ENCODE results near the gene MSANTD2. TPM values are rescaled to one million over a fixed set of nuclear protein-coding genes. Genes with fewer than 3 reads are reported as not detected.

Gene MSANTD2
- total and polyA plus RNA-seq, 2 of the 4 experiments (the other 2 are of a cell fraction): 5.0 to 6.0 TPM

DNA sequence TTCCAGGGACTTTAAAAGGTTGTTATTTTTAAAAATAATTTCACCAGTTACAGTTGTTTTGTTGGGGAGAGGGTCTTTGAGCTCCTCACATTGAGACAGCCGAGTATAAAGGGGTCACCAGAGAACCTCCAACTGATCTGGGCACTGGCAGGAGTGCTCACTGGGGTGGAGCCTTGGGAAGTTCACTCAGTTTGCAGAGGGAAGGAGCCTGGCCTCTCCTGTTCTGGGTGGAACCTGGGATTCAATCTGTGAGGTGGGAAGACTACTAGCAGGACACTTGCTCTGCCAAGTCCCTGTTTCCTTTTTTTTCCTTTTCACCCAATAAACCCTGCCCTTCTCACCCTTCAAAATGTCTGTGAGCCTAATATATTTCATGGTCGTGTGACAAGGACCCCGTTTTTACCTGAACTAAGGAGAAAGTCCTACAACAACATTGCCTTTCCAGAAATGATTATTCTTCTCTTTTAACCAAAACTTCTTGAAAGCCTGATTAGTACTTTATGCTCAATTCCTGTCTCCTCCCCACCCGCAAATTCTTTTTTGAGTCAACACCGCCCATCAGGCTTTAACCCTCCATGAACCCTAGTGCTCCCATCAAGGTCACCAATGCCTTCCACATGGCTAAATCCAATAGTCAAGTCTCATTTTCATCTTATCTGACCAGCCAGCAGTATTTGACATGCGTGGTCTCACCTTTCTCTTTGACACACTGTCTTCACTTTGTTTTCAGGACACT lies 22.0 kb upstream of the MSANTD2 start:
- Histone ChIP-seq H3K56ac (ENCODE audit: extremely low read depth, insufficient read depth, low read length) (no peak overlapping the region), H2BK15ac (ENCODE audit: low read depth, low read length) (no peak overlapping the region), H3K27ac (ENCODE audit: insufficient read depth, low read length) (no peak overlapping the region), H3K4me2 (ENCODE audit: low read depth, low read length) (no peak overlapping the region), H2AK5ac (ENCODE audit: low read depth, low read length) (no peak overlapping the region), H3K36me3 (ENCODE audit: control insufficient read depth, insufficient read depth, low read length) (no peaks in the 10 kb centered on the region), H3K18ac (ENCODE audit: low read depth, low read length) (no peak overlapping the region), H3K9me3 (ENCODE audit: control insufficient read depth, insufficient read depth, low read length) (peaks cover 2% of the 10 kb centered on the region; the same call in 1 of the 2 replicates), H4K8ac (ENCODE audit: low read depth in 2 of 2, low read length in 2 of 2) (no peak overlapping the region), H3K27me3 (ENCODE audit: control insufficient read depth, insufficient read depth, low read length) (peaks cover 54% of the 10 kb centered on the region), H2BK120ac (ENCODE audit: low read depth, low read length) (no peak overlapping the region), H3K79me1 (ENCODE audit: low read depth in 1 of 2, low read length in 2 of 2) (no peaks in the 10 kb centered on the region), H3K9me1 (ENCODE audit: insufficient read depth, low read length) (no peaks in the 10 kb centered on the region), H2BK5ac (ENCODE audit: low read depth, low read length, poor library complexity, severe bottlenecking) (no peak overlapping the region), H2AK9ac (replicated peaks; ENCODE audit: low read depth, low read length, poor library complexity) (no peak overlapping the region), H3K23ac (ENCODE audit: low read depth, low read length) (no peak overlapping the region; the same call in 1 of the 2 replicates), H3K4ac (ENCODE audit: low read depth, low read length) (no peak overlapping the region), H3K4me1 (ENCODE audit: control insufficient read depth, insufficient read depth, low read length) (no peaks in the 10 kb centered on the region), H3K4me3 (ENCODE audit: insufficient read depth, low read depth, low read length) (no peak overlapping the region), H2AFZ (replicated peaks; ENCODE audit: low read length, poor library complexity) (no peak overlapping the region), H4K5ac (ENCODE audit: low read depth, low read length) (no peak overlapping the region), H4K91ac (ENCODE audit: insufficient read depth, low read depth, low read length) (no peak overlapping the region), H3K9ac (ENCODE audit: low read depth, low read length) (no peak overlapping the region), H4K20me1 (ENCODE audit: insufficient read depth, low read length) (no peaks in the 10 kb centered on the region), H3K14ac (replicated peaks; ENCODE audit: low read depth, low read length) (no peak overlapping the region), H2BK20ac (ENCODE audit: low read depth, low read length) (no peak overlapping the region)
- WGBS, 2 experiments (ENCODE audit: extremely low coverage in 2 of 2, insufficient read length in 1 of 2): 42% methylated on average over 5 of the region's 6 CpGs; no CpG with 5 or more reads in 1 of the 2 experiments
- BruUV-seq (replicated peaks): no TSS peak
- TF ChIP-seq CEBPB (IDR thresholded peaks at IDR 0.05; ENCODE audit: low read depth, low read length) (no peak), MXI1 (IDR thresholded peaks at IDR 0.05; ENCODE audit: borderline replicate concordance, low read depth, low read length) (no peak), RFX5 (IDR thresholded peaks at IDR 0.05; ENCODE audit: low read depth, low read length) (no peak), NFE2L2 (IDR thresholded peaks at IDR 0.05; ENCODE audit: low read depth, low read length) (no peak), MAZ (IDR thresholded peaks at IDR 0.05; ENCODE audit: borderline replicate concordance, low read depth, low read length) (no peak), RCOR1 (IDR thresholded peaks at IDR 0.05; ENCODE audit: insufficient replicate concordance, low read length) (no peak), FOS (IDR thresholded peaks at IDR 0.05; ENCODE audit: low read depth, low read length) (no peak)
- TF ChIP-seq, protein P1, sequence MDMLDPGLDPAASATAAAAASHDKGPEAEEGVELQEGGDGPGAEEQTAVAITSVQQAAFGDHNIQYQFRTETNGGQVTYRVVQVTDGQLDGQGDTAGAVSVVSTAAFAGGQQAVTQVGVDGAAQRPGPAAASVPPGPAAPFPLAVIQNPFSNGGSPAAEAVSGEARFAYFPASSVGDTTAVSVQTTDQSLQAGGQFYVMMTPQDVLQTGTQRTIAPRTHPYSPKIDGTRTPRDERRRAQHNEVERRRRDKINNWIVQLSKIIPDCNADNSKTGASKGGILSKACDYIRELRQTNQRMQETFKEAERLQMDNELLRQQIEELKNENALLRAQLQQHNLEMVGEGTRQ (IDR thresholded peaks at IDR 0.05; ENCODE audit: low read depth, low read length): no peak
- TF ChIP-seq, protein P2, sequence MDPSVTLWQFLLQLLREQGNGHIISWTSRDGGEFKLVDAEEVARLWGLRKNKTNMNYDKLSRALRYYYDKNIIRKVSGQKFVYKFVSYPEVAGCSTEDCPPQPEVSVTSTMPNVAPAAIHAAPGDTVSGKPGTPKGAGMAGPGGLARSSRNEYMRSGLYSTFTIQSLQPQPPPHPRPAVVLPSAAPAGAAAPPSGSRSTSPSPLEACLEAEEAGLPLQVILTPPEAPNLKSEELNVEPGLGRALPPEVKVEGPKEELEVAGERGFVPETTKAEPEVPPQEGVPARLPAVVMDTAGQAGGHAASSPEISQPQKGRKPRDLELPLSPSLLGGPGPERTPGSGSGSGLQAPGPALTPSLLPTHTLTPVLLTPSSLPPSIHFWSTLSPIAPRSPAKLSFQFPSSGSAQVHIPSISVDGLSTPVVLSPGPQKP (IDR thresholded peaks at IDR 0.05; ENCODE audit: borderline replicate concordance, low read depth, low read length): no peak
- dilution Hi-C loops (cut with HindIII; ENCODE audit: low sequenced_read_pairs, unreplicated experiment) (no loop called here), intact Hi-C loops (cut with micrococcal nuclease) (no loop called here), in situ Hi-C loops (cut with MboI; ENCODE audit: low sequenced_read_pairs) (loop anchor here (25.0 kb wide), 1 partner anchor 410 kb away; the partner anchor contains the start of gene OR8B4)
- CTCF ChIA-PET: interaction anchor here (0.5 to 1.1 kb wide), 2 partner anchors 9 to 10 kb away, joined by 3 read pairs; no protein-coding TSS in a partner anchor
- ATAC-seq (ENCODE audit: low read depth) (no peak), DNase-seq (no peak)
- POLR2A ChIA-PET (ENCODE audit: unreplicated experiment): no interaction called here
